GM23338 (cell line): Measurements from ENCODE around the gene PAM. TPM values are rescaled to one million over a fixed set of nuclear protein-coding genes. Genes with fewer than 3 reads are reported as not detected.

Experiments used
- ATAC-seq: fragments of 200-7000 bp; cut with Tn5 transposase; 3 replicates; pipeline ENCODE4 v1.9.1; 2020
- DNase-seq: peaks from one replicate; pipeline ENCODE4 v3.0.0-alpha.2; 2015; ENCODE audit warnings: low spot score
- H2AFZ ChIP-seq: fragments of 200-600 bp; sonication (generic); 2 replicates; pipeline ENCODE4 v1.8.0; 2016; ENCODE audit warnings: antibody characterized with exemption, mild to moderate bottlenecking, moderate library complexity
- H3F3A ChIP-seq: fragments of 200-600 bp; sonication (generic); replicated peaks from 2 replicates; pipeline ENCODE4 v1.8.0; 2017; ENCODE audit warnings: antibody characterized with exemption, mixed run types, low read depth
- H3K27ac ChIP-seq: fragments of 200-600 bp; sonication (generic); 2 replicates; pipeline ENCODE4 v1.6.1; 2016; ENCODE audit warnings: low read depth
- H3K27me3 ChIP-seq: fragments of 200-600 bp; sonication (generic); 2 replicates; pipeline ENCODE4 v1.8.0; 2016; ENCODE audit warnings: mild to moderate bottlenecking, mixed run types, moderate library complexity; ENCODE audit not compliant: insufficient read depth
- H3K36me3 ChIP-seq: fragments of 200-600 bp; sonication (generic); 2 replicates; pipeline ENCODE4 v1.8.0; 2016; ENCODE audit warnings: mild to moderate bottlenecking; ENCODE audit not compliant: insufficient read depth
- H3K4me1 ChIP-seq: fragments of 200-600 bp; sonication (generic); 2 replicates; pipeline ENCODE4 v1.8.0; 2016; ENCODE audit warnings: mild to moderate bottlenecking, moderate library complexity; ENCODE audit not compliant: insufficient read depth
- H3K4me2 ChIP-seq: fragments of 200-600 bp; sonication (generic); 2 replicates; pipeline ENCODE4 v1.7.1; 2017; ENCODE audit warnings: mixed run types
- H3K4me3 ChIP-seq: fragments of 200-600 bp; sonication (generic); 2 replicates; pipeline ENCODE4 v1.6.1; 2016; ENCODE audit warnings: mixed run types
- H3K79me2 ChIP-seq: fragments of 200-600 bp; sonication (generic); replicated peaks from 2 replicates; pipeline ENCODE4 v1.8.0; 2017; ENCODE audit warnings: mild to moderate bottlenecking; ENCODE audit not compliant: insufficient read depth
- H3K9me2 ChIP-seq: fragments of 200-600 bp; sonication (generic); 2 replicates; pipeline ENCODE4 v1.8.0; 2017; ENCODE audit not compliant: insufficient read depth
- H4K20me1 ChIP-seq: fragments of 200-600 bp; sonication (generic); replicated peaks from 2 replicates; pipeline ENCODE4 v1.8.0; 2017; ENCODE audit warnings: mild to moderate bottlenecking; ENCODE audit not compliant: insufficient read depth
- H3K27ac Mint-ChIP-seq: 2 replicates; pipeline ENCODE4 v1.8.0; 2020; ENCODE audit warnings: inconsistent platforms, mild to moderate bottlenecking, moderate library complexity, mixed read lengths
- H3K27me3 Mint-ChIP-seq: 3 replicates; pipeline ENCODE4 v1.8.0; 2022; ENCODE audit warnings: low read depth, mild to moderate bottlenecking, moderate library complexity, mixed read lengths, inconsistent platforms; ENCODE audit not compliant: insufficient read depth, poor library complexity
- H3K36me3 Mint-ChIP-seq: 3 replicates; pipeline ENCODE4 v1.8.0; 2021; ENCODE audit warnings: low read depth, mild to moderate bottlenecking, inconsistent platforms, moderate library complexity, mixed read lengths
- H3K4me1 Mint-ChIP-seq: 3 replicates; pipeline ENCODE4 v1.8.0; 2020; ENCODE audit warnings: mild to moderate bottlenecking, inconsistent platforms, mixed read lengths
- H3K4me3 Mint-ChIP-seq: 3 replicates; pipeline ENCODE4 v1.8.0; 2021; ENCODE audit warnings: moderate library complexity, mild to moderate bottlenecking, inconsistent platforms, mixed read lengths
- H3K9me3 Mint-ChIP-seq: 3 replicates; pipeline ENCODE4 v1.8.0; 2020; ENCODE audit warnings: moderate library complexity, mild to moderate bottlenecking, inconsistent platforms, mixed read lengths
- CREB1 ChIP-seq: fragments of 250-450 bp; sonication (Bioruptor Pico); IDR thresholded peaks from 2 replicates; pipeline ENCODE4 v1.5.0; 2020; ENCODE audit warnings: low read depth, mild to moderate bottlenecking, moderate library complexity
- CTCF ChIP-seq, 2 experiments: fragments of 200-600 bp in 1 of 2; sonication (generic) in 1 of 2; conservative IDR thresholded peaks; 2 replicates each; pipeline versions ENCODE4 v1.5.1 to v1.6.1; 2016 to 2017; ENCODE audit warnings: antibody characterized with exemption in 2 of 2, low read depth in 2 of 2, mild to moderate bottlenecking in 2 of 2, moderate library complexity in 1 of 2
- ETS1 ChIP-seq: IDR thresholded peaks from 2 replicates; pipeline ENCODE4 v1.6.1; 2016; ENCODE audit warnings: antibody characterized with exemption
- EZH2 ChIP-seq: fragments of 200-600 bp; sonication (generic); IDR thresholded peaks from one replicate; pipeline ENCODE4 v1.8.0; 2017; ENCODE audit warnings: antibody characterized with exemption, mild to moderate bottlenecking, low read depth; ENCODE audit not compliant: unreplicated experiment
- EZH2phosphoT487 ChIP-seq: fragments of 200-600 bp; sonication (generic); IDR thresholded peaks from one replicate; pipeline ENCODE4 v1.8.1; 2018; ENCODE audit warnings: antibody characterized with exemption; ENCODE audit not compliant: unreplicated experiment
- JUNB ChIP-seq: IDR thresholded peaks from one replicate; pipeline ENCODE4 v1.6.1; 2016; ENCODE audit warnings: antibody characterized with exemption; ENCODE audit not compliant: unreplicated experiment
- NANOG ChIP-seq: IDR thresholded peaks from 2 replicates; pipeline ENCODE4 v1.6.1; 2016; ENCODE audit warnings: antibody characterized with exemption, borderline replicate concordance
- POLR2AphosphoS5 ChIP-seq: IDR thresholded peaks from 2 replicates; pipeline ENCODE4 v1.6.1; 2016; ENCODE audit warnings: antibody characterized with exemption, low read depth
- REST ChIP-seq: IDR thresholded peaks from one replicate; pipeline ENCODE4 v1.6.1; 2018; ENCODE audit warnings: antibody characterized with exemption; ENCODE audit not compliant: unreplicated experiment
- ZNF114 ChIP-seq: fragments of 250-450 bp; sonication (Bioruptor Pico); IDR thresholded peaks from 2 replicates; pipeline ENCODE4 v1.5.0; 2020; ENCODE audit warnings: mild to moderate bottlenecking, moderate library complexity
- ZNF331 ChIP-seq: fragments of 250-450 bp; sonication (Bioruptor Pico); IDR thresholded peaks from 2 replicates; pipeline ENCODE4 v1.5.0; 2020; ENCODE audit warnings: low read depth, mild to moderate bottlenecking, moderate library complexity
- long read RNA-seq: library from polyadenylated mRNA; unstranded; transcript quantifications from one replicate; pipeline ENCODE4 v2.0.0, GENCODE V29; 2020; ENCODE audit not compliant: unreplicated experiment
- polyA plus RNA-seq: library from polyadenylated mRNA; unstranded; fragments of >200 nt; fragmentation: Nextera tagmentation; extraction: Ambion mirVana; gene quantifications from 2 replicates; pipeline ENCODE4 v1.2.1, GENCODE V29; 2016
- total RNA-seq: library from RNA; depleted of rRNA; stranded (reverse); fragments of >200 nt; shearing (Covaris generic); gene quantifications from 2 replicates; pipeline ENCODE4 v1.2.3, GENCODE V29; 2014; rRNA removed

The PAM gene
- 65.8 and 79.4 TPM in 2 replicates for total RNA-seq
- polyA plus RNA-seq: 33.9 and 34.9 TPM in 2 replicates
- long read RNA-seq, partial matches to known transcripts: 1 of 8 reads
- long read RNA-seq, other reads (novel, unspliced or antisense): 7 of 8 reads

GRCh38 chr5:102754767-102755431, at the start of gene PAM:
Gene PAM, plus strand, starts transcription at chr5:102755305. Its CDS starts 110,891 bp downstream, at chr5:102866196.
- Histone ChIP-seq H3K27ac (peak within 1 kb of the TSS; percentile 79), H3F3A (no peaks in the 10 kb centered on the region; the same call in 1 of the 2 replicates), H3K4me2 (peak within 1 kb of the TSS; percentile 99), H3K4me3 (peak within 1 kb of the TSS; percentile 92), H3K9me2 (no peaks in the 10 kb centered on the region), H2AFZ (peak within 1 kb of the TSS; percentile 96), H3K27me3 (peaks cover 26% of the 10 kb centered on the region), H3K36me3 (no peaks in the 10 kb centered on the region), H3K4me1 (peaks cover 34% of the 10 kb centered on the region), H4K20me1 (no peaks in the 10 kb centered on the region), H3K79me2 (peaks cover 34% of the 10 kb centered on the region)
- peaks cover 29% of the 10 kb centered on the region for H3K27me3 Mint-ChIP-seq
- H3K27ac Mint-ChIP-seq: peak within 1 kb of the TSS; percentile 85
- ATAC-seq (peak; percentile 83), DNase-seq (peak; percentile 87)
- H3K9me3 Mint-ChIP-seq: peaks cover 9% of the 10 kb centered on the region; the same call in 2 of the 3 replicates
- peaks cover 12% of the 10 kb centered on the region for H3K36me3 Mint-ChIP-seq
- TF ChIP-seq POLR2AphosphoS5: peak; percentile 62
- 0 out of 2 replicates have a peak, but pooled peaks have one; percentile 8 for TF ChIP-seq CREB1
- TF ChIP-seq REST: no peak
- TF ChIP-seq CTCF (conservative IDR thresholded peaks at IDR 0.05; ENCODE audit: low read depth in 2 of 2): no peak
- H3K4me1 Mint-ChIP-seq: peaks cover 45% of the 10 kb centered on the region
- peak within 1 kb of the TSS; percentile 96 for H3K4me3 Mint-ChIP-seq

GRCh38 chr5:102711525-102712385, 43.4 kb upstream of the PAM start:
- no peak overlapping the region for H3K27ac ChIP-seq
- no peaks in the 10 kb centered on the region for H3K79me2 ChIP-seq
- no peak overlapping the region for H2AFZ ChIP-seq
- no peaks in the 10 kb centered on the region for H3K4me1 ChIP-seq
- ATAC-seq (no peak), DNase-seq (no peak)
- H3K36me3 ChIP-seq: no peaks in the 10 kb centered on the region
- no peaks in the 10 kb centered on the region for H3F3A ChIP-seq
- H3K27me3 Mint-ChIP-seq: peaks cover 2% of the 10 kb centered on the region
- H3K27ac Mint-ChIP-seq: no peak overlapping the region
- H3K4me3 Mint-ChIP-seq: no peak overlapping the region
- no peaks in the 10 kb centered on the region for H4K20me1 ChIP-seq
- H3K4me3 ChIP-seq: no peak overlapping the region
- no peaks in the 10 kb centered on the region; the same call in 2 of the 3 replicates for H3K9me3 Mint-ChIP-seq
- no peaks in the 10 kb centered on the region for H3K36me3 Mint-ChIP-seq
- no peaks in the 10 kb centered on the region for H3K27me3 ChIP-seq
- no peaks in the 10 kb centered on the region for H3K9me2 ChIP-seq
- no peak overlapping the region for H3K4me2 ChIP-seq
- H3K4me1 Mint-ChIP-seq: no peaks in the 10 kb centered on the region
- TF ChIP-seq CREB1 (no peak), NANOG (no peak), JUNB (no peak), POLR2AphosphoS5 (no peak), ETS1 (no peak), CTCF (conservative IDR thresholded peaks at IDR 0.05; ENCODE audit: low read depth in 2 of 2) (no peak), EZH2phosphoT487 (no peak), ZNF114 (no peak), ZNF331 (CRISPR knock-in tag) (no peak), EZH2 (no peak)
